IMR-90 (cell line): ENCODE results near the gene JAGN1. TPM values are rescaled to one million over a fixed set of nuclear protein-coding genes. Genes with fewer than 3 reads are reported as not detected.

Experiments
- ATAC-seq: fragments of 200-7000 bp; cut with Tn5 transposase; 2 replicates; pipeline ENCODE4 v1.9.1; 2020; ENCODE audit warnings: low read depth, mild to moderate bottlenecking, moderate library complexity
- BruUV-seq: library from RNA; stranded (reverse); fragments of 400-500 nt; replicated peaks from 2 replicates; lab custom pipeline; 2021; lab: Mats Ljungman, UMichigan
- CTCF ChIA-PET: fragments of 300-600 bp; formaldehyde crosslinking; extraction: SDS; loops from one replicate; lab custom pipeline; 2021; ENCODE audit warnings: antibody characterized with exemption; lab: Yijun Ruan, JAX
- POLR2A ChIA-PET: fragments of 300-600 bp; sonication (Branson Sonifier 250); formaldehyde crosslinking; loops from one replicate; lab custom pipeline; 2022; ENCODE audit warnings: antibody characterized with exemption; ENCODE audit not compliant: unreplicated experiment; lab: Charles Lee
- DNase-seq: peaks from one replicate; pipeline ENCODE4 v3.0.0; 2013
- H2AFZ ChIP-seq: replicated peaks from 2 replicates; pipeline ENCODE3; 2013; ENCODE audit warnings: low read length, mild to moderate bottlenecking; ENCODE audit not compliant: poor library complexity
- H2AK5ac ChIP-seq: 2 replicates; pipeline ENCODE4 v1.6.1; 2013; ENCODE audit warnings: low read depth, low read length, inconsistent platforms
- H2AK9ac ChIP-seq: replicated peaks from 2 replicates; pipeline ENCODE3; 2013; ENCODE audit warnings: mild to moderate bottlenecking, low read depth, low read length, moderate library complexity; ENCODE audit not compliant: poor library complexity
- H2BK120ac ChIP-seq: 2 replicates; pipeline ENCODE4 v1.6.1; 2013; ENCODE audit warnings: low read depth, low read length, inconsistent platforms
- H2BK15ac ChIP-seq: 3 replicates; pipeline ENCODE4 v1.6.1; 2013; ENCODE audit warnings: low read depth, low read length, inconsistent platforms
- H2BK20ac ChIP-seq: 2 replicates; pipeline ENCODE4 v1.6.1; 2013; ENCODE audit warnings: low read depth, mild to moderate bottlenecking, inconsistent platforms, low read length, moderate library complexity
- H2BK5ac ChIP-seq: 2 replicates; pipeline ENCODE4 v1.6.1; 2013; ENCODE audit warnings: mild to moderate bottlenecking, low read depth, low read length, inconsistent platforms; ENCODE audit not compliant: poor library complexity, severe bottlenecking
- H3K14ac ChIP-seq: replicated peaks from 2 replicates; pipeline ENCODE4 v1.6.1; 2013; ENCODE audit warnings: low read depth, low read length, inconsistent platforms
- H3K18ac ChIP-seq: 2 replicates; pipeline ENCODE4 v1.6.1; 2013; ENCODE audit warnings: low read depth, low read length, control low read depth
- H3K23ac ChIP-seq: 2 replicates; pipeline ENCODE4 v1.6.1; 2013; ENCODE audit warnings: low read depth, low read length, inconsistent platforms
- H3K27ac ChIP-seq: 2 replicates; pipeline ENCODE4 v1.5.1; 2013; ENCODE audit warnings: mild to moderate bottlenecking, control low read depth, low read length; ENCODE audit not compliant: insufficient read depth
- H3K27me3 ChIP-seq: 2 replicates; pipeline ENCODE4 v1.6.1; 2013; ENCODE audit warnings: low read length; ENCODE audit not compliant: control insufficient read depth, insufficient read depth
- H3K36me3 ChIP-seq: 2 replicates; pipeline ENCODE4 v1.6.1; 2013; ENCODE audit warnings: low read length, mixed read lengths; ENCODE audit not compliant: control insufficient read depth, insufficient read depth
- H3K4ac ChIP-seq: 2 replicates; pipeline ENCODE4 v1.6.1; 2013; ENCODE audit warnings: low read depth, low read length, inconsistent platforms
- H3K4me1 ChIP-seq: 2 replicates; pipeline ENCODE4 v1.6.1; 2013; ENCODE audit warnings: low read length, mixed read lengths; ENCODE audit not compliant: control insufficient read depth, insufficient read depth
- H3K4me2 ChIP-seq: 2 replicates; pipeline ENCODE4 v1.6.1; 2013; ENCODE audit warnings: low read depth, mild to moderate bottlenecking, control low read depth, low read length, moderate library complexity
- H3K4me3 ChIP-seq: 2 replicates; pipeline ENCODE4 v1.5.1; 2013; ENCODE audit warnings: low read depth, mild to moderate bottlenecking, control low read depth, low read length, moderate library complexity; ENCODE audit not compliant: insufficient read depth
- H3K56ac ChIP-seq: 2 replicates; pipeline ENCODE4 v1.6.1; 2013; ENCODE audit warnings: low read length, inconsistent platforms; ENCODE audit not compliant: insufficient read depth; ENCODE audit errors: extremely low read depth
- H3K79me1 ChIP-seq, 2 experiments: 2 replicates each; pipeline ENCODE4 v1.6.1; 2013; ENCODE audit warnings: low read length in 2 of 2, inconsistent platforms in 1 of 2, low read depth in 1 of 2
- H3K9ac ChIP-seq: 2 replicates; pipeline ENCODE4 v1.6.1; 2013; ENCODE audit warnings: low read depth, low read length, control low read depth
- H3K9me1 ChIP-seq: 2 replicates; pipeline ENCODE4 v1.6.1; 2013; ENCODE audit warnings: low read length, inconsistent platforms; ENCODE audit not compliant: insufficient read depth
- H3K9me3 ChIP-seq: 2 replicates; pipeline ENCODE4 v1.6.1; 2013; ENCODE audit warnings: low read length; ENCODE audit not compliant: control insufficient read depth, insufficient read depth
- H4K20me1 ChIP-seq: 2 replicates; pipeline ENCODE4 v1.6.1; 2013; ENCODE audit warnings: low read length, inconsistent platforms; ENCODE audit not compliant: insufficient read depth
- H4K5ac ChIP-seq: 2 replicates; pipeline ENCODE4 v1.6.1; 2013; ENCODE audit warnings: mild to moderate bottlenecking, low read depth, low read length, control low read depth
- H4K8ac ChIP-seq, 2 experiments: 2 replicates each; pipeline ENCODE4 v1.6.1; 2013; ENCODE audit warnings: low read depth in 2 of 2, low read length in 2 of 2, control low read depth in 1 of 2, inconsistent platforms in 1 of 2
- H4K91ac ChIP-seq: 2 replicates; pipeline ENCODE4 v1.6.1; 2013; ENCODE audit warnings: low read depth, low read length, inconsistent platforms; ENCODE audit not compliant: insufficient read depth
- CHD1 ChIP-seq: IDR thresholded peaks from 2 replicates; pipeline ENCODE4 v1.6.1; 2012; ENCODE audit warnings: low read depth, low read length, improper control_type of control experiment
- ELK1 ChIP-seq: fragments of 150-350 bp; IDR thresholded peaks from 2 replicates; pipeline ENCODE4 v1.6.1; 2016; ENCODE audit warnings: low read depth, mild to moderate bottlenecking, low read length, moderate library complexity, borderline replicate concordance
- FOS ChIP-seq: fragments of 150-350 bp; IDR thresholded peaks from 2 replicates; pipeline ENCODE4 v1.6.1; 2016; ENCODE audit warnings: low read depth, low read length
- MAFK ChIP-seq: IDR thresholded peaks from 2 replicates; pipeline ENCODE4 v1.6.1; 2012; ENCODE audit warnings: low read depth, low read length, improper control_type of control experiment
- MAZ ChIP-seq: IDR thresholded peaks from 2 replicates; pipeline ENCODE4 v1.6.1; 2012; ENCODE audit warnings: low read depth, mild to moderate bottlenecking, low read length, improper control_type of control experiment, moderate library complexity, borderline replicate concordance
- MXI1 ChIP-seq: IDR thresholded peaks from 2 replicates; pipeline ENCODE4 v1.6.1; 2012; ENCODE audit warnings: low read depth, mild to moderate bottlenecking, low read length, moderate library complexity, borderline replicate concordance
- NFE2L2 ChIP-seq: fragments of 150-350 bp; IDR thresholded peaks from 2 replicates; pipeline ENCODE4 v1.6.1; 2016; ENCODE audit warnings: low read depth, mild to moderate bottlenecking, low read length
- RCOR1 ChIP-seq: IDR thresholded peaks from 2 replicates; pipeline ENCODE4 v1.6.1; 2012; ENCODE audit warnings: mild to moderate bottlenecking, low read length, improper control_type of control experiment; ENCODE audit not compliant: insufficient replicate concordance
- RFX5 ChIP-seq: IDR thresholded peaks from 2 replicates; pipeline ENCODE4 v1.8.0; 2012; ENCODE audit warnings: low read depth, mild to moderate bottlenecking, low read length, moderate library complexity
- SMC3 ChIP-seq: fragments of 150-350 bp; IDR thresholded peaks from 2 replicates; pipeline ENCODE4 v1.6.1; 2016; ENCODE audit warnings: low read depth, mild to moderate bottlenecking, antibody characterized with exemption, low read length, moderate library complexity
- USF2 ChIP-seq: fragments of 150-350 bp; IDR thresholded peaks from 2 replicates; pipeline ENCODE4 v1.6.1; 2017; ENCODE audit warnings: mild to moderate bottlenecking, antibody characterized with exemption, low read length, low read depth
- WGBS, 2 experiments: methylation state at CpG; one replicate each; pipeline versions ENCODE4 v1.1.5 to v1.1.7; 2013; ENCODE audit warnings: missing lambda C conversion rate in 2 of 2; ENCODE audit not compliant: insufficient read length in 1 of 2; ENCODE audit errors: extremely low coverage in 2 of 2; 5-methylcytosine and 5-hydroxymethylcytosine counted together
- dilution Hi-C: fragments of 300-500 bp; cut with HindIII; formaldehyde crosslinking; loops from one replicate; pipeline ENCODE4 v1.14.3; 2018; ENCODE audit warnings: low sequenced_read_pairs; ENCODE audit not compliant: unreplicated experiment
- in situ Hi-C: fragments of 300-500 bp; cut with MboI; formaldehyde crosslinking; loops from 3 replicates; pipeline ENCODE4 v1.14.3; 2019; ENCODE audit warnings: low sequenced_read_pairs, inconsistent platforms, mixed read lengths
- intact Hi-C: fragments of 100-400 bp; cut with micrococcal nuclease; formaldehyde crosslinking; loops from 2 replicates; pipeline ENCODE4 v1.10.0; 2022
- polyA plus RNA-seq, 3 experiments: library from polyadenylated mRNA; depleted of rRNA; stranded (reverse); fragments of >200 nt; gene quantifications; 2 replicates each; pipeline ENCODE4 v1.2.3, GENCODE V29; 2012; ENCODE audit warnings: low replicate concordance in 1 of 3
- total RNA-seq: library from RNA; depleted of rRNA; stranded (reverse); fragments of >200 nt; gene quantifications from 2 replicates; pipeline ENCODE4 v1.2.3, GENCODE V29; 2012

JAGN1 gene
- total and polyA plus RNA-seq, 2 of the 4 experiments (the other 2 are of a cell fraction) = 32.7 to 39.3 TPM

GRCh38 chr3:9897408-9898372, 7.3 kb downstream of the JAGN1 start:
- Histone ChIP-seq H3K9me1 (peaks cover 18% of the 10 kb centered on the region), H2BK20ac (no peak overlapping the region), H2AK9ac (no peak overlapping the region), H3K4me3 (no peak overlapping the region), H2BK5ac (no peak overlapping the region), H2AK5ac (no peak overlapping the region), H3K9ac (no peak overlapping the region), H2AFZ (no peak overlapping the region), H4K8ac (no peak overlapping the region), H2BK120ac (no peak overlapping the region), H3K36me3 (peaks cover 13% of the 10 kb centered on the region), H4K20me1 (peaks cover 2% of the 10 kb centered on the region; the same call in 1 of the 2 replicates), H3K27me3 (no peaks in the 10 kb centered on the region), H3K4me1 (peaks cover 6% of the 10 kb centered on the region), H3K4ac (peak overlapping the region; percentile 20; the same call in 1 of the 2 replicates), H3K14ac (no peak overlapping the region), H3K9me3 (no peaks in the 10 kb centered on the region), H3K4me2 (no peak overlapping the region), H3K79me1 (peaks cover 21 to 49% of the 10 kb centered on the region in 2 experiments), H3K23ac (no peak overlapping the region), H2BK15ac (no peak overlapping the region), H4K5ac (no peak overlapping the region), H4K91ac (no peak overlapping the region), H3K18ac (no peak overlapping the region), H3K27ac (no peak overlapping the region), H3K56ac (no peak overlapping the region)
- intact Hi-C loops (no loop called here), dilution Hi-C loops (no loop called here), in situ Hi-C loops (no loop called here)
- DNase-seq (peak; percentile 41), ATAC-seq (no peak)
- TF ChIP-seq NFE2L2 (no peak), RFX5 (no peak), SMC3 (no peak), RCOR1 (no peak), USF2 (no peak), CHD1 (no peak), FOS (no peak), MXI1 (no peak), MAZ (no peak), ELK1 (no peak), MAFK (no peak)
- POLR2A ChIA-PET = no interaction called here
- CTCF ChIA-PET = no interaction called here
- WGBS, 2 experiments = 100% methylated on average over 1 of the region's 4 CpGs; no CpG with 5 or more reads in 1 of the 2 experiments
- BruUV-seq = no TSS peak
